Colonic mucosa (tissue), 4 donors: ENCODE data around the gene MACROH2A1. TPM values are rescaled to one million over a fixed set of nuclear protein-coding genes. Genes with fewer than 3 reads are reported as not detected.
A peak's percentile ranks its signal among the peaks of the same experiment; 100 is the strongest.

ENCODE experiments used
- DNase-seq: peaks from one replicate; pipeline ENCODE4 v3.0.0-alpha.2; 2020
- H3K27ac ChIP-seq: fragments of 200-600 bp; one replicate; pipeline ENCODE4 v1.8.0; 2021
- H3K27me3 ChIP-seq: fragments of 200-600 bp; one replicate; pipeline ENCODE4 v1.8.0; 2021
- H3K36me3 ChIP-seq: fragments of 200-600 bp; one replicate; pipeline ENCODE4 v1.8.0; 2021
- H3K4me1 ChIP-seq: fragments of 200-600 bp; one replicate; pipeline ENCODE4 v1.8.0; 2021; ENCODE audit warnings: mild to moderate bottlenecking
- H3K4me3 ChIP-seq: fragments of 200-600 bp; one replicate; pipeline ENCODE4 v1.8.0; 2021
- H3K9ac ChIP-seq, 2 donors: one replicate each; pipeline ENCODE4 v1.7.0; 2013; ENCODE audit warnings: control low read depth in 2 of 2, low read depth in 2 of 2, low read length in 2 of 2
- H3K9me3 ChIP-seq: fragments of 200-600 bp; one replicate; pipeline ENCODE4 v1.8.0; 2021
- CTCF ChIP-seq: fragments of 200-600 bp; IDR thresholded peaks from one replicate; pipeline ENCODE4 v1.8.0; 2022; ENCODE audit warnings: antibody characterized with exemption, mild to moderate bottlenecking
- intact Hi-C: fragments of 100-400 bp; cut with DNase I; formaldehyde crosslinking; loops from one replicate; pipeline ENCODE4 v1.14.1; 2022
- total RNA-seq, 2 donors: library from RNA; stranded (reverse); fragmentation: NEBNext Ultra II Directional in 1 of 2; extraction: Animal tissue kit (Norgen Biotek cat#: 25700) in 1 of 2; gene quantifications; one replicate each; pipeline ENCODE4 v1.2.1, GENCODE V29; 2021
- donor health status: healthy.
- donor health status: DM: no; HTN: no; CAD: no.
- donor health status: DM: no; HTN: no; CAD: no.

MACROH2A1 gene
- total RNA-seq, 2 donors from 2014 or later, result 191 to 323 TPM

- H3K36me3 ChIP-seq, result peaks cover 9% of the 10 kb centered on the region
- H3K4me3 ChIP-seq, result no peak overlapping the region
- no peak overlapping the region for H3K9ac ChIP-seq
- DNase-seq, result no peak
- TF ChIP-seq CTCF, result no peak
- H3K9me3 ChIP-seq, result no peaks in the 10 kb centered on the region
- H3K27me3 ChIP-seq, result no peaks in the 10 kb centered on the region
- no peak overlapping the region for H3K27ac ChIP-seq
- H3K4me1 ChIP-seq, result peaks cover 6% of the 10 kb centered on the region
- intact Hi-C loops, result no loop called here
Measured at GRCh38 chr5:135347392-135347791, 51.6 kb downstream of the MACROH2A1 start.

- Histone ChIP-seq H3K9me3 (no peaks in the 10 kb centered on the region), H3K4me1 (peaks cover 6% of the 10 kb centered on the region), H3K4me3 (no peak overlapping the region), H3K27ac (peak overlapping the region; percentile 48), H3K36me3 (peaks cover 9% of the 10 kb centered on the region), H3K27me3 (no peaks in the 10 kb centered on the region), H3K9ac (peak overlapping the region in 1 of 2 donors; percentile 44)
- DNase-seq, result peak; percentile 84
- intact Hi-C loops, result no loop called here
- TF ChIP-seq CTCF, result no peak
Measured at GRCh38 chr5:135345956-135346731, 52.9 kb downstream of the MACROH2A1 start.

- peaks cover 9% of the 10 kb centered on the region for H3K36me3 ChIP-seq
- no peaks in the 10 kb centered on the region for H3K9me3 ChIP-seq
- no peak overlapping the region for H3K4me3 ChIP-seq
- peaks cover 12% of the 10 kb centered on the region for H3K4me1 ChIP-seq
- intact Hi-C loops, result no loop called here
- no peak overlapping the region for H3K9ac ChIP-seq
- no peaks in the 10 kb centered on the region for H3K27me3 ChIP-seq
- H3K27ac ChIP-seq, result no peak overlapping the region
- no peak for TF ChIP-seq CTCF
- no peak for DNase-seq
Measured at GRCh38 chr5:135344349-135344748, 54.7 kb downstream of the MACROH2A1 start.

GRCh38 chr5:135343413-135343812 lies 55.6 kb downstream of the MACROH2A1 start:
- Histone ChIP-seq H3K36me3 (peaks cover 9% of the 10 kb centered on the region), H3K9me3 (no peaks in the 10 kb centered on the region), H3K9ac (no peak overlapping the region), H3K4me3 (no peak overlapping the region), H3K27me3 (no peaks in the 10 kb centered on the region), H3K4me1 (peaks cover 12% of the 10 kb centered on the region), H3K27ac (no peak overlapping the region)
- intact Hi-C loops, result no loop called here
- no peak for TF ChIP-seq CTCF
- DNase-seq, result no peak

- no peak overlapping the region for H3K4me3 ChIP-seq
- no peak overlapping the region for H3K9ac ChIP-seq
- no peak for DNase-seq
- no peaks in the 10 kb centered on the region for H3K9me3 ChIP-seq
- TF ChIP-seq CTCF, result no peak
- H3K4me1 ChIP-seq, result peaks cover 12% of the 10 kb centered on the region
- no peak overlapping the region for H3K27ac ChIP-seq
- intact Hi-C loops, result no loop called here
- no peaks in the 10 kb centered on the region for H3K27me3 ChIP-seq
- peaks cover 15% of the 10 kb centered on the region for H3K36me3 ChIP-seq
Measured at GRCh38 chr5:135342551-135342875, 56.5 kb downstream of the MACROH2A1 start.
